ENCODE measurements around the gene ADGRL1.

ADGRL1 gene

DNA sequence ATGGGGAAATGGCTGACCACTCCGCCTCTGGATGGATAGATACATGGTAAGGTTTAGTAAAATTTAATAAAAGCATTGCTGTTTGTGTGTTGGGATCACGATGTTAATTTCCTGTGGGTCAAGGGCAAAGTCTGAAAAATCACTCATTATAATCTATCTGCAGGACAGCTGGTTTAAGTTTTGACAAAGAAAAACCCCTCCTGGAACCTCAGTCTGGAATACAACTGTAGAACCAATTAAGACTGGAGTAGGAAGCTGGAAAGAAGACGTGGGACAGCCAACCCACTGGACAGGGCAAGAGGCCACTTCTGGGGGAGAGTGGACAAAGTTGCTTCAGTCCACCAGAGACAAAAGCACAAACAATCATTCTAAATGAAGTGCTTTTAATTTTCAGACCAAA is 86.8 kb downstream of the ADGRL1 start:
- TF ChIP-seq TEAD4 (IDR thresholded peaks at IDR 0.05): no peak
- no peak for TF ChIP-seq CEBPB (IDR thresholded peaks at IDR 0.05)
- TF ChIP-seq, protein P1, sequence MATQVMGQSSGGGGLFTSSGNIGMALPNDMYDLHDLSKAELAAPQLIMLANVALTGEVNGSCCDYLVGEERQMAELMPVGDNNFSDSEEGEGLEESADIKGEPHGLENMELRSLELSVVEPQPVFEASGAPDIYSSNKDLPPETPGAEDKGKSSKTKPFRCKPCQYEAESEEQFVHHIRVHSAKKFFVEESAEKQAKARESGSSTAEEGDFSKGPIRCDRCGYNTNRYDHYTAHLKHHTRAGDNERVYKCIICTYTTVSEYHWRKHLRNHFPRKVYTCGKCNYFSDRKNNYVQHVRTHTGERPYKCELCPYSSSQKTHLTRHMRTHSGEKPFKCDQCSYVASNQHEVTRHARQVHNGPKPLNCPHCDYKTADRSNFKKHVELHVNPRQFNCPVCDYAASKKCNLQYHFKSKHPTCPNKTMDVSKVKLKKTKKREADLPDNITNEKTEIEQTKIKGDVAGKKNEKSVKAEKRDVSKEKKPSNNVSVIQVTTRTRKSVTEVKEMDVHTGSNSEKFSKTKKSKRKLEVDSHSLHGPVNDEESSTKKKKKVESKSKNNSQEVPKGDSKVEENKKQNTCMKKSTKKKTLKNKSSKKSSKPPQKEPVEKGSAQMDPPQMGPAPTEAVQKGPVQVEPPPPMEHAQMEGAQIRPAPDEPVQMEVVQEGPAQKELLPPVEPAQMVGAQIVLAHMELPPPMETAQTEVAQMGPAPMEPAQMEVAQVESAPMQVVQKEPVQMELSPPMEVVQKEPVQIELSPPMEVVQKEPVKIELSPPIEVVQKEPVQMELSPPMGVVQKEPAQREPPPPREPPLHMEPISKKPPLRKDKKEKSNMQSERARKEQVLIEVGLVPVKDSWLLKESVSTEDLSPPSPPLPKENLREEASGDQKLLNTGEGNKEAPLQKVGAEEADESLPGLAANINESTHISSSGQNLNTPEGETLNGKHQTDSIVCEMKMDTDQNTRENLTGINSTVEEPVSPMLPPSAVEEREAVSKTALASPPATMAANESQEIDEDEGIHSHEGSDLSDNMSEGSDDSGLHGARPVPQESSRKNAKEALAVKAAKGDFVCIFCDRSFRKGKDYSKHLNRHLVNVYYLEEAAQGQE (IDR thresholded peaks at IDR 0.05; ENCODE audit: low read depth): no peak
- TF ChIP-seq TAF1 (IDR thresholded peaks at IDR 0.05; ENCODE audit: low read depth): no peak
- TF ChIP-seq RAD21 (IDR thresholded peaks at IDR 0.05; ENCODE audit: low read depth): no peak
- TF ChIP-seq TCF12 (IDR thresholded peaks at IDR 0.05; ENCODE audit: low read depth): no peak
- no peak for TF ChIP-seq EP300 (IDR thresholded peaks at IDR 0.05; ENCODE audit: borderline replicate concordance)
- no peak for TF ChIP-seq EGR1 (IDR thresholded peaks at IDR 0.05)
- no peak for TF ChIP-seq YY1 (IDR thresholded peaks at IDR 0.05; ENCODE audit: low read depth)
- TF ChIP-seq CREB1 (IDR thresholded peaks at IDR 0.05; ENCODE audit: low read depth): no peak
- TF ChIP-seq, protein P2, sequence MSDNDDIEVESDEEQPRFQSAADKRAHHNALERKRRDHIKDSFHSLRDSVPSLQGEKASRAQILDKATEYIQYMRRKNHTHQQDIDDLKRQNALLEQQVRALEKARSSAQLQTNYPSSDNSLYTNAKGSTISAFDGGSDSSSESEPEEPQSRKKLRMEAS (IDR thresholded peaks at IDR 0.05): no peak
- TF ChIP-seq ZBTB7A (IDR thresholded peaks at IDR 0.05; ENCODE audit: low read depth): no peak
- TF ChIP-seq, protein P3, sequence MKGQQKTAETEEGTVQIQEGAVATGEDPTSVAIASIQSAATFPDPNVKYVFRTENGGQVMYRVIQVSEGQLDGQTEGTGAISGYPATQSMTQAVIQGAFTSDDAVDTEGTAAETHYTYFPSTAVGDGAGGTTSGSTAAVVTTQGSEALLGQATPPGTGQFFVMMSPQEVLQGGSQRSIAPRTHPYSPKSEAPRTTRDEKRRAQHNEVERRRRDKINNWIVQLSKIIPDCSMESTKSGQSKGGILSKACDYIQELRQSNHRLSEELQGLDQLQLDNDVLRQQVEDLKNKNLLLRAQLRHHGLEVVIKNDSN (IDR thresholded peaks at IDR 0.05): no peak
- no peak for TF ChIP-seq FOXM1 (IDR thresholded peaks at IDR 0.05; ENCODE audit: borderline replicate concordance, low read depth)
- TF ChIP-seq NFIC (IDR thresholded peaks at IDR 0.05): no peak

DNA sequence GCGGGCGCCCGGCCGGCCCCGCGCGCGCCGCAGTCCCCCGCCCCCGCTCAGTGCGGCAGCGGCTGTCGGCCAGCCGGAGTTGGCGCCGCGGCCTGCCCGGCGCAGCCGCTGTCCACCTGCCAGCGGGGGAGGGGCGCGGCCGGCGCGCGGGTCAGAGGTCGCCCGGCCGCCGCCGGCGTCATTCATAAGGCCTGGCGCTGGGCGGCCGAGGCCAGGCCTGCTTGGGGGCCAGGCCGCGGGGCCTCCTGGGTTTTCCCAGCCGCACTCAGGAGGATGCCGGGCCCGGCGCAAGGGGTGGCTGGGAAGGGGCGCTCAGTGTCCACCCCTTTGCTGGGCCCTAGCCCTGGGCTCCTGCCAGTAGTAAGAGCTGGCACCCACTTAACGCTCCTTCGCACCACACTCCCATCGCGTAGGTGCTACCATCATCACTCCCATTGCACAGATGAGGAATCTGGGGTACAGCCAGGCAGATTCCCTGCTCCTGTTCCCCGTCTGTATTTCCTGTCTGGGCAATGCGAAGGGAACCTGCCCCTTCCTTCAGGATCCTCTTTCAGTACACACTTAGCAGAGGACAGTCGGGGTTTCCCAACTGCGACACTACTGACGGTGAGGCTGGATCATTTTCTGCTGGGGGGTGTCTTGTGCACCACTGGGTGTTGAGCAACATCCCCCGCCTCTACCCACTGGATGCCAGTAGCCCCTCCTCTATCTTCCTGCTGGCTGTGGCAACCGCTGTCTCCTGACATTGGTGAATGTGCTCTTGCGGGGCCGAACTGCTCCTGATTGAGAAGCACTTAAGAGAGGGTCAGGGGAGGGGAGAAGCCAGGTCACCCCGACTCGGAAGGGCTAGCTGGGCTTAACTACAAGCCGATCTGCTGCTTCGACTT is 87.6 kb downstream of the ADGRL1 start:
- TF ChIP-seq NFIC (IDR thresholded peaks at IDR 0.05) (peak; percentile 20; the same call in 1 of the 2 replicates), EP300 (IDR thresholded peaks at IDR 0.05; ENCODE audit: borderline replicate concordance) (no peak)

DNA sequence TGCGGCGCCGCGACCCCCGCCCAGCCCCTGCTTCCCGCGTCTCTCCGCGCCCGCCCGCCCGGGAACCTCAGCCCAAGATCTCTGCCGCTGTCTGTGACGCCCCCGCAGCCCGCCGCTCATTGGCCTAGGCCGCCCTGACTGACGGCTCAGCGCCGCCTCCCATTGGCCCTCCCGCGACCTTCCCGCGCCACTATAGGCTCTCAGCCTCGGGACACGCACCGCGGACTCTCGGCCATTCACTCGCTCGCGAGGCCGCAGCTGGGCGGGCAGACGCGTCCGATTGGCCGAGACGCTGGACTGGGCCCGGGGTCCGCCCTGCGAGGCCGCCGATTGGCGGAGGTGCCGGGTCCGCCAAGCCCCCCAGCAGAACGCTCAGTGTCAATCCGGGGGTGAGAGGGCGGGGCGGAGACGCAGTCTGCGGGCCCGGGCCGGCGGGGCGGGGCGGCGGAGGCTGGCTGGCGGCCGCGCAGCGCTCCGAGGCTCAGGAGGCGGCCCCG is 88.3 kb downstream of the ADGRL1 start, which contains the start of gene PRKACA:
Gene PRKACA, minus strand, starts transcription at position 95 of the 497 bp plus-strand sequence. CDS start 215 bp downstream, outside the sequence.
- TF ChIP-seq EP300 (IDR thresholded peaks at IDR 0.05; ENCODE audit: borderline replicate concordance) (no peak; the same call in 1 of the 2 replicates), FOXM1 (IDR thresholded peaks at IDR 0.05; ENCODE audit: borderline replicate concordance, low read depth) (no peak), EGR1 (IDR thresholded peaks at IDR 0.05) (peak; percentile 99), ZBTB7A (IDR thresholded peaks at IDR 0.05; ENCODE audit: low read depth) (no peak), CEBPB (IDR thresholded peaks at IDR 0.05) (no peak), TCF12 (IDR thresholded peaks at IDR 0.05; ENCODE audit: low read depth) (no peak), CREB1 (IDR thresholded peaks at IDR 0.05; ENCODE audit: low read depth) (peak; percentile 63; the same call in 1 of the 2 replicates)
- TF ChIP-seq, protein P3 (IDR thresholded peaks at IDR 0.05): no peak
- TF ChIP-seq, protein P1 (IDR thresholded peaks at IDR 0.05; ENCODE audit: low read depth): no peak
- TF ChIP-seq, protein P2 (IDR thresholded peaks at IDR 0.05): no peak

DNA sequence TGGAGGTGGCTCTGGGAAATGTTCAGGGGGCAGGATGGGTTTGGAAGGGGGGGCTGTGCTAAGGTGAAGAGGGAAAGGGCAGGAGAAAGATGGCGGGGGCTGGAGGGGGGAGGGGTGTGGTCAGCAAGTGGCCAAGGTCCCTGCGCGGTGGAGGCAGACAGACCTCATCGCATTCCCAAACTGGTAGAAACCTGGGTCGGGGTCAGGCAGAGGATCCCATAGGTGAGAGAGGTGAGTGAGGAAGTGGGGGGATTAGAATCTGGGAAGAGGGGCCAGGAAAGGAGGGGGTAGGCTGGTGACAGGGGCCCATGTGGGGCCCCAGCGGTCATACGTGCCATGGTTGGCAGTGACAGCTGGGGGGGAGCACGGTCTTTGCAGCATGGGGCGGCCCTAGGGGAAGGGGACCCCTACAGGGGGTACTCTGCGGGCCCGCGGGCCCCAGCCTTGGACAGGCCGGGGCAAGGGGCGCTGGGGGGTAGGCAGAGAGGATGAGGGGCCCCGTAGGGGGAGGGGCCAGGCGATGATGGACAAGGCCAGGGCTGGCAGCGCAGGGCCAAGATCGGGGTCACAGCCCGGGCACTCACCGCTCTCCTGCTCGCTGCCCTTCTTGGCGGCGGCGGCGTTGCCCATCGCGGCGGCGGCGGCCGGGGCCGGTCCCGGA is 88.9 kb downstream of the ADGRL1 start:
- TF ChIP-seq, protein P2 (IDR thresholded peaks at IDR 0.05): peak; percentile 35; the same call in 1 of the 2 replicates
- peak; percentile 73; the same call in 1 of the 2 replicates for TF ChIP-seq ZBTB7A (IDR thresholded peaks at IDR 0.05; ENCODE audit: low read depth)
- 0 out of 2 replicates have a peak, but pooled peaks have one; percentile 22 for TF ChIP-seq YY1 (IDR thresholded peaks at IDR 0.05; ENCODE audit: low read depth)
- TF ChIP-seq TAF1 (IDR thresholded peaks at IDR 0.05; ENCODE audit: low read depth): no peak

DNA sequence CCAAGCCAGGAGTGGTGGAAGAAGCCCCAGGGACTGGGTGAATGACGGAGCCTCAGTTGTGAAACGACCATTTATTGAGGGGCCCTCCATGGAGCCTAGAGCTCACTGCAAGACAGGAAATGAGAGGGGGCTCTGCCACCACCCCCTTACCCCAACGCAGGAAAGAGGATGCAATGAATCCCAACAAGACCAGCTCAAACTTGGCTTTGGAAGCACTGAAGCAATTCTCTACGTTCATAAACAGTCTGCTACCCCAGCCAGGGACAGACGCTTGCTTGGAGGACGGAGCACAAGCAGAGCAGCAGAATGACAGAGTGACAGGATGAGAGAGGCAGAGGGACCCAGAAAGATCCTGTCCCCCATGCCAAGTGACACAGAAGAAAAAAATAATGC is 89.4 kb downstream of the ADGRL1 start:
- TF ChIP-seq ZBTB7A (IDR thresholded peaks at IDR 0.05; ENCODE audit: low read depth) (no peak), YY1 (IDR thresholded peaks at IDR 0.05; ENCODE audit: low read depth) (no peak), FOXM1 (IDR thresholded peaks at IDR 0.05; ENCODE audit: borderline replicate concordance, low read depth) (no peak), TCF12 (IDR thresholded peaks at IDR 0.05; ENCODE audit: low read depth) (no peak), RAD21 (IDR thresholded peaks at IDR 0.05; ENCODE audit: low read depth) (no peak), NFIC (IDR thresholded peaks at IDR 0.05) (no peak), CREB1 (IDR thresholded peaks at IDR 0.05; ENCODE audit: low read depth) (no peak), TEAD4 (IDR thresholded peaks at IDR 0.05) (no peak)
- TF ChIP-seq, protein P1 (IDR thresholded peaks at IDR 0.05; ENCODE audit: low read depth): no peak
- TF ChIP-seq, protein P3 (IDR thresholded peaks at IDR 0.05): no peak
